ENCODE results near the gene ARHGAP23. TPM values are rescaled to one million over a fixed set of nuclear protein-coding genes. Genes with fewer than 3 reads are reported as not detected.

ARHGAP23 gene
- total RNA-seq, 1 experiment from 2014 or later, result 140 TPM

- Mint-ChIP-seq H3K9me3 (ENCODE audit: low read depth, unreplicated experiment) (no peaks in the 10 kb centered on the region), H3K4me1 (ENCODE audit: low read depth, unreplicated experiment) (peaks cover 66% of the 10 kb centered on the region), H3K27me3 (ENCODE audit: unreplicated experiment) (peaks cover 35% of the 10 kb centered on the region), H3K4me3 (ENCODE audit: low read depth, unreplicated experiment) (peak overlapping the region; percentile 85), H3K27ac (ENCODE audit: unreplicated experiment) (peak overlapping the region; percentile 53), H3K36me3 (ENCODE audit: insufficient read depth, unreplicated experiment) (peaks cover 56% of the 10 kb centered on the region)
- no peak for TF ChIP-seq CTCF (IDR thresholded peaks at IDR 0.05; ENCODE audit: unreplicated experiment)
- CTCF ChIA-PET, result interaction anchor here (0.7 to 2.3 kb wide), 5 partner anchors 11 to 213 kb away, joined by 3 to 9 read pairs (median 4); partner anchors contain the start of gene SOCS7
- DNase-seq, result peak; percentile 79
- intact Hi-C loops (cut with micrococcal nuclease; ENCODE audit: unreplicated experiment), result no loop called here
- BruUV-seq (replicated peaks), result no TSS peak
Observed at GRCh38 chr17:38453951-38454421, 25.7 kb downstream of the ARHGAP23 start.

GRCh38 chr17:38454532-38454931 lies 26.3 kb downstream of the ARHGAP23 start:
- no peak for TF ChIP-seq CTCF (IDR thresholded peaks at IDR 0.05; ENCODE audit: unreplicated experiment)
- H3K4me1 Mint-ChIP-seq (ENCODE audit: low read depth, unreplicated experiment), result peaks cover 61% of the 10 kb centered on the region

GRCh38 chr17:38455288-38455915 lies 27.1 kb downstream of the ARHGAP23 start:
- H3K27me3 Mint-ChIP-seq (ENCODE audit: unreplicated experiment), result peaks cover 22% of the 10 kb centered on the region
- no TSS peak for BruUV-seq (replicated peaks)
- no peak for TF ChIP-seq CTCF (IDR thresholded peaks at IDR 0.05; ENCODE audit: unreplicated experiment)
- CTCF ChIA-PET, result interaction anchor here (0.6 to 2.3 kb wide), 11 partner anchors 10 to 1189 kb away, joined by 3 to 9 read pairs (median 3); partner anchors contain the start of gene SOCS7
- H3K4me1 Mint-ChIP-seq (ENCODE audit: low read depth, unreplicated experiment), result peaks cover 52% of the 10 kb centered on the region
- peak overlapping the region; percentile 85 for H3K4me3 Mint-ChIP-seq (ENCODE audit: low read depth, unreplicated experiment)
- H3K36me3 Mint-ChIP-seq (ENCODE audit: insufficient read depth, unreplicated experiment), result peaks cover 48% of the 10 kb centered on the region
- H3K27ac Mint-ChIP-seq (ENCODE audit: unreplicated experiment), result peak overlapping the region; percentile 53
- no peaks in the 10 kb centered on the region for H3K9me3 Mint-ChIP-seq (ENCODE audit: low read depth, unreplicated experiment)
- intact Hi-C loops (cut with micrococcal nuclease; ENCODE audit: unreplicated experiment), result no loop called here
- DNase-seq, result no peak

More at GRCh38 chr17:38454532-38454931, 26.3 kb downstream of the ARHGAP23 start:
- intact Hi-C loops (cut with micrococcal nuclease; ENCODE audit: unreplicated experiment), result no loop called here
- no TSS peak for BruUV-seq (replicated peaks)
- peak overlapping the region; percentile 53 for H3K27ac Mint-ChIP-seq (ENCODE audit: unreplicated experiment)
- DNase-seq, result peak; percentile 97
- peaks cover 53% of the 10 kb centered on the region for H3K36me3 Mint-ChIP-seq (ENCODE audit: insufficient read depth, unreplicated experiment)
- peak overlapping the region; percentile 85 for H3K4me3 Mint-ChIP-seq (ENCODE audit: low read depth, unreplicated experiment)
- CTCF ChIA-PET, result interaction anchor here (0.7 to 2.3 kb wide), 7 partner anchors 11 to 213 kb away, joined by 3 to 9 read pairs (median 4); partner anchors contain the start of gene SOCS7
- H3K27me3 Mint-ChIP-seq (ENCODE audit: unreplicated experiment), result peaks cover 29% of the 10 kb centered on the region
- no peaks in the 10 kb centered on the region for H3K9me3 Mint-ChIP-seq (ENCODE audit: low read depth, unreplicated experiment)

- DNase-seq, result no peak
- intact Hi-C loops (cut with micrococcal nuclease; ENCODE audit: unreplicated experiment), result no loop called here
- Mint-ChIP-seq H3K4me1 (ENCODE audit: low read depth, unreplicated experiment) (peaks cover 44% of the 10 kb centered on the region), H3K27ac (ENCODE audit: unreplicated experiment) (no peak overlapping the region), H3K9me3 (ENCODE audit: low read depth, unreplicated experiment) (no peaks in the 10 kb centered on the region), H3K4me3 (ENCODE audit: low read depth, unreplicated experiment) (no peak overlapping the region), H3K27me3 (ENCODE audit: unreplicated experiment) (peaks cover 21% of the 10 kb centered on the region), H3K36me3 (ENCODE audit: insufficient read depth, unreplicated experiment) (peaks cover 44% of the 10 kb centered on the region)
- CTCF ChIA-PET, result interaction anchor here (0.5 to 2.3 kb wide), 9 partner anchors 12 to 211 kb away, joined by 3 to 9 read pairs (median 3); partner anchors contain the start of gene SOCS7
- BruUV-seq (replicated peaks), result no TSS peak
- peak; percentile 3 for TF ChIP-seq CTCF (IDR thresholded peaks at IDR 0.05; ENCODE audit: unreplicated experiment)
Observed at GRCh38 chr17:38456031-38456815, 28.0 kb downstream of the ARHGAP23 start.

Measured in Calu3 (cell line).